ENCODE data around the gene NAA16.
"Not testable (repeated sequence)": the region's sequence is repeated elsewhere in the genome, so short reads cannot be mapped to it uniquely, and the experiment has no call there.

Gene NAA16

DNA sequence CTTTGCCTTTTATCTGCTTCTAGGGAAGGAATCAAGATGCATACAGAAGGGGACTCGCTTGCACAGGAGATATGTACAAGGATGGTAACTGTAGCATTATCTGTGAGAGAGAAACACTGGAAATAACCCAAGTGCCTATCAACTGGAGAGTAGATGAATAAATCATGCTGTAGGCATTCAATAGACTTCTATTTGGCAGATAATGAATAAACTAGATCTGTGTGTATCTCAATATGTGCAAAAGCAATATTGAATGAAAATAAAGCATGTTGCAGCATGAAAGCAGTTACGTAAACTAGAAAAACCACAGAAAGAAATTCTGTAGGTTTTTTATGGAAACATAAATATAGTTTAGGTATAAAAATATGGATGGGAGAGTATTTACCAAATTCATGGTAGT, 107.7 kb downstream of the NAA16 start:
- no peaks in the 10 kb centered on the region for H3K36me3 ChIP-seq (ENCODE audit: control insufficient read depth in 2 of 2, insufficient read depth in 2 of 2, low read length in 2 of 2)
- H3K4me3 ChIP-seq (ENCODE audit: low read length in 2 of 2), result no peak overlapping the region
- no peaks in the 10 kb centered on the region for H3K27me3 ChIP-seq (ENCODE audit: control insufficient read depth in 2 of 2, insufficient read depth in 2 of 2, low read length in 2 of 2)
- H3K27ac ChIP-seq (ENCODE audit: low read depth in 2 of 2, low read length in 2 of 2), result no peak overlapping the region
- H3K4me1 ChIP-seq (ENCODE audit: control insufficient read depth in 2 of 2, insufficient read depth in 2 of 2, low read length in 2 of 2), result no peaks in the 10 kb centered on the region
- H3K9ac ChIP-seq (ENCODE audit: low read depth in 1 of 2, low read length in 2 of 2), result no peak overlapping the region
- H3K9me3 ChIP-seq (ENCODE audit: control insufficient read depth in 2 of 2, low read length in 2 of 2), result no peaks in the 10 kb centered on the region

DNA sequence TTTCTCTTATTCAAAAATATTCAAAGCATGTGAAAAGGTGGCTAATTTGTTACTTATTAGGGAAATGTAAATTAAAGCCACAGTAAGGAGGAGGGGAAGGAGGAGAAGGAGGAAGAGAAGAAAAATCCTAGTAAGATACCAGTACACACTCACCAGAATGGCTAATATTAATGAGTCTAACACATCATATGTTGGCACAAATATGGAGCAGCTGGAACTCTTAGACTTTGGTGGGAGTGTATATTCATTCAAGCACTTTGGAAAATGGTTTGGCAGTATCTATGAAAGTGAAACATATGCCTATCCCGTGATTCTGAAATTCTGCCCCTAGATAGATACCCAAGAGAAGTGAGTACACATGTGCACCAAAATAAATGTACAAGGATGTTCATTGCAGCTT, 108.1 kb downstream of the NAA16 start:
- Histone ChIP-seq H3K4me1 (ENCODE audit: control insufficient read depth in 2 of 2, insufficient read depth in 2 of 2, low read length in 2 of 2) (no peaks in the 10 kb centered on the region), H3K4me3 (ENCODE audit: low read length in 2 of 2) (no peak overlapping the region), H3K27me3 (ENCODE audit: control insufficient read depth in 2 of 2, insufficient read depth in 2 of 2, low read length in 2 of 2) (no peaks in the 10 kb centered on the region), H3K36me3 (ENCODE audit: control insufficient read depth in 2 of 2, insufficient read depth in 2 of 2, low read length in 2 of 2) (no peaks in the 10 kb centered on the region), H3K9me3 (ENCODE audit: control insufficient read depth in 2 of 2, low read length in 2 of 2) (no peaks in the 10 kb centered on the region), H3K27ac (ENCODE audit: low read depth in 2 of 2, low read length in 2 of 2) (no peak overlapping the region), H3K9ac (ENCODE audit: low read depth in 1 of 2, low read length in 2 of 2) (no peak overlapping the region)

DNA sequence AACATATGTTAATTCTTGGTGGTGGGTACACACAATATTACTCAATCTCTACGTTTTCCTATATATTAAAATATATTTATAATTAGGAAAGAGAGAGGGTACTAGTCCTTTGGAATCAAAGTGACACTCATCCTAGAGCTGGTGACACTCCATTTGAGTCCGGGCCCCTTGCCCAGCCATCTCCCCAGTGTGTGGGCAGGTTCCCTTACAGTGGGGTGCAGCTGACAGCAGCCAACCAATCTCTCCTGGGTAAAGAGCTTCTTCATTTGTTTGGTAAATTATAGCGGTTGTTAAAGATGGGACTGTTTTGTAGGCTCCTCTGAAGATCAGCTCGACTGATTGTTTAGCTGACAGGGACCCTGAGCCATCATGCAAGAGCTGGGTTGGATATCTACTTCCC, 109.1 kb downstream of the NAA16 start:
- H3K4me3 ChIP-seq (ENCODE audit: low read length in 2 of 2), result no peak overlapping the region
- no peaks in the 10 kb centered on the region for H3K27me3 ChIP-seq (ENCODE audit: control insufficient read depth in 2 of 2, insufficient read depth in 2 of 2, low read length in 2 of 2)
- no peaks in the 10 kb centered on the region for H3K4me1 ChIP-seq (ENCODE audit: control insufficient read depth in 2 of 2, insufficient read depth in 2 of 2, low read length in 2 of 2)
- no peaks in the 10 kb centered on the region for H3K9me3 ChIP-seq (ENCODE audit: control insufficient read depth in 2 of 2, low read length in 2 of 2)
- no peak overlapping the region for H3K9ac ChIP-seq (ENCODE audit: low read depth in 1 of 2, low read length in 2 of 2)
- H3K27ac ChIP-seq (ENCODE audit: low read depth in 2 of 2, low read length in 2 of 2), result no peak overlapping the region
- no peaks in the 10 kb centered on the region for H3K36me3 ChIP-seq (ENCODE audit: control insufficient read depth in 2 of 2, insufficient read depth in 2 of 2, low read length in 2 of 2)

DNA sequence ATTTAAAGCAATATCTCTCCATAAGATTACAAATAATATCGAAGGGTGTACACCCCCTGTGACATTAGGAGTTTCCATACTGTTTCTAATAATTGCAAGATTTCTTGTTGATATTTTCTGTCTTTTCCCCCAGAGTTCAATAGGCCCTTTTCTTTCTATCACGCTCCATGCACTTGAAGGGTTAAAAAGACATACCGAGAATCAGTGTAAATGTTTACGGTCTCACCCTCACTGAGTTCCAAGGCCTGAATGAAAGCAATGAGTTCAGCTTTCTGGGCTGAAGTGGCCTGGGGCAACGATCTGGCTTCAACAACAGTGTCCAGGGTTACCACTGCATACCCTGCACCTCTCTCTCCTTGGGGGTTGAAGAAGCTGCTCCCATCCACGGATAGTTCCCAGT, 110.3 kb downstream of the NAA16 start:
- H3K27me3 ChIP-seq (ENCODE audit: control insufficient read depth in 2 of 2, insufficient read depth in 2 of 2, low read length in 2 of 2); H3K27ac ChIP-seq (ENCODE audit: low read depth in 2 of 2, low read length in 2 of 2); H3K9me3 ChIP-seq (ENCODE audit: control insufficient read depth in 2 of 2, low read length in 2 of 2); H3K9ac ChIP-seq (ENCODE audit: low read depth in 1 of 2, low read length in 2 of 2); H3K36me3 ChIP-seq (ENCODE audit: control insufficient read depth in 2 of 2, insufficient read depth in 2 of 2, low read length in 2 of 2); H3K4me3 ChIP-seq (ENCODE audit: low read length in 2 of 2); H3K4me1 ChIP-seq (ENCODE audit: control insufficient read depth in 2 of 2, insufficient read depth in 2 of 2, low read length in 2 of 2): not testable (repeated sequence)

DNA sequence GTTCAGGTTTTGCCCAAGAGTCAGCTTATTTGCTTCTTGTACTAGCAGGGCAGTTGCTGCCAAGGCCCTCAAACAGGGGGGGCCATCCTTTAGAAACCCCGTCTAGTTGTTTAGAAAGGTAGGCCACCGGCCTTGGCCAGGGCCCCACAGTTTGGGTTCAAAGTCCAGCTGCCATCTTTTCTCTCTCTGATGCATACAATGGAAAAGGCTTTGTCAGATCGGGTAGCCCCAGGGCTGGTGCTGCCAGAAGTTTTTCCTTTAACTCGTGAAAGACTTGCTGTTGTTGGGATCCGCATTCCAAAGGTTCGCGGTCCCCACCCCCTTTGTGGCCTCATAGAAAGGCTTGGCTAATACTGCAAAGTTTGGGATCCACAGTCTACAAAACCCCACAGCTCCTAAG, 110.9 kb downstream of the NAA16 start:
- H3K27me3 ChIP-seq (ENCODE audit: control insufficient read depth in 2 of 2, insufficient read depth in 2 of 2, low read length in 2 of 2); H3K9me3 ChIP-seq (ENCODE audit: control insufficient read depth in 2 of 2, low read length in 2 of 2); H3K9ac ChIP-seq (ENCODE audit: low read depth in 1 of 2, low read length in 2 of 2); H3K27ac ChIP-seq (ENCODE audit: low read depth in 2 of 2, low read length in 2 of 2); H3K4me1 ChIP-seq (ENCODE audit: control insufficient read depth in 2 of 2, insufficient read depth in 2 of 2, low read length in 2 of 2); H3K36me3 ChIP-seq (ENCODE audit: control insufficient read depth in 2 of 2, insufficient read depth in 2 of 2, low read length in 2 of 2); H3K4me3 ChIP-seq (ENCODE audit: low read length in 2 of 2): not testable (repeated sequence)

DNA sequence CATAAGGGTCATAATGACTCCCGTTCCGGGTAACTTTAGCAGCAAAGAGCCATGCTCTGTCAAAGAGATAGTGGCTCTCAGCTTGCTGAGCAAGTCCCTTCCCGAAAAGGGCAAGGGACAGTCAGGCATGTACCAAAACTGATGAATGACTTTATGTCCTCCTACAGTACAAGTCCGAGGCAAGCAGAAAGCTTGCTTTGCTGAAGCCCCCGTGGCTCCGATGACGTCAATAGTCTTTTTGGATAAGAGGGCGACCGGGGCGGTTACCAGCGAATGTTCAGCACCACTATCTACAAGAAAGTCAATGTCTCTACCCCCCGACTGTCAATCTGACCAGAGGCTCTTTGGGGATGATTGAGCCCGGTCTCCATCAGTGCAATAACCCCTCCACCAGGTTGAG, 112.2 kb downstream of the NAA16 start:
- H3K4me1 ChIP-seq (ENCODE audit: control insufficient read depth in 2 of 2, insufficient read depth in 2 of 2, low read length in 2 of 2); H3K27ac ChIP-seq (ENCODE audit: low read depth in 2 of 2, low read length in 2 of 2); H3K9me3 ChIP-seq (ENCODE audit: control insufficient read depth in 2 of 2, low read length in 2 of 2); H3K36me3 ChIP-seq (ENCODE audit: control insufficient read depth in 2 of 2, insufficient read depth in 2 of 2, low read length in 2 of 2); H3K27me3 ChIP-seq (ENCODE audit: control insufficient read depth in 2 of 2, insufficient read depth in 2 of 2, low read length in 2 of 2); H3K4me3 ChIP-seq (ENCODE audit: low read length in 2 of 2); H3K9ac ChIP-seq (ENCODE audit: low read depth in 1 of 2, low read length in 2 of 2): not testable (repeated sequence)

DNA sequence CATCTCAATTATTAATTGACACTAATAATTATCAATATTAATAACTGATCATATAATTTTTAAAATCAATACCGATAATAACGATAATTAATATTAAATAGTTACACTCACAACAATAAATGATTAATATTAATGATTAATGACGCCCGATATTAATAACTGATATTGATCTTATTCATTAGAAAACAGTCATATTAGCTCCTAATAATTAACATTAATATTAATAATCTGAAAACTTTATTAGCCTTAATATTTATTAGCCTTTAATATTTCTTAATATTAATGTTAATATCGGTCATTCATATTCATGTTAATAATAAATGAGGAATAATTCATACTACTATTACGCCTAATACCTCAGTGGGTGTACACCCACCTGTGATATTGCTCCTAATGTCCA, 113.6 kb downstream of the NAA16 start:
- not testable (repeated sequence) for H3K9me3 ChIP-seq (ENCODE audit: control insufficient read depth in 2 of 2, low read length in 2 of 2); H3K27ac ChIP-seq (ENCODE audit: low read depth in 2 of 2, low read length in 2 of 2); H3K4me1 ChIP-seq (ENCODE audit: control insufficient read depth in 2 of 2, insufficient read depth in 2 of 2, low read length in 2 of 2); H3K9ac ChIP-seq (ENCODE audit: low read depth in 1 of 2, low read length in 2 of 2); H3K27me3 ChIP-seq (ENCODE audit: control insufficient read depth in 2 of 2, insufficient read depth in 2 of 2, low read length in 2 of 2); H3K36me3 ChIP-seq (ENCODE audit: control insufficient read depth in 2 of 2, insufficient read depth in 2 of 2, low read length in 2 of 2); H3K4me3 ChIP-seq (ENCODE audit: low read length in 2 of 2)

DNA sequence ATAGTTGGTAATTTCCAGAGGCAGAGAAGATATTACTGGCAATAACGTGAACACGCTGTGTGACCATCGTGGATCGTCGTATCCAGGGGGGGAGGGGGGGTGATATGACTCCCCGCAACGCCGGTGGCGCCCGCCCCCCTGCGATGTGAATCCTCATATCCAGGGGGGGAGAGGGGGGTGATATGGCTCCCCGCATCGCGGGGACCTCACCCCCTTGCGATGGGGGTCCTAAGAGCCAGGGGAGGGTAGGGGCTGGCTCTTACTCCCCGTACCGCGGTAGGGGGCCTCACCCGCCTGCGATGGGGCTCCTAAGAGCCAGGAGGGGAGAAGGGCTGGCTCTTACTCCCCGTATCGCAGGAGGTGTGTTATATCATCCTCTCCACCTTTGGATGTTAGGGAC, 115.0 kb downstream of the NAA16 start:
- no peaks in the 10 kb centered on the region for H3K36me3 ChIP-seq (ENCODE audit: control insufficient read depth in 2 of 2, insufficient read depth in 2 of 2, low read length in 2 of 2)
- H3K9me3 ChIP-seq (ENCODE audit: control insufficient read depth in 2 of 2, low read length in 2 of 2), result no peaks in the 10 kb centered on the region
- H3K27ac ChIP-seq (ENCODE audit: low read depth in 2 of 2, low read length in 2 of 2), result no peak overlapping the region
- H3K4me1 ChIP-seq (ENCODE audit: control insufficient read depth in 2 of 2, insufficient read depth in 2 of 2, low read length in 2 of 2), result no peaks in the 10 kb centered on the region
- H3K27me3 ChIP-seq (ENCODE audit: control insufficient read depth in 2 of 2, insufficient read depth in 2 of 2, low read length in 2 of 2), result peaks cover 0 to 4% of the 10 kb centered on the region in 2 donors
- no peak overlapping the region for H3K4me3 ChIP-seq (ENCODE audit: low read length in 2 of 2)
- H3K9ac ChIP-seq (ENCODE audit: low read depth in 1 of 2, low read length in 2 of 2), result no peak overlapping the region
